Pancreas (tissue), 10 donors: ENCODE results near the gene RMND1. TPM values are rescaled to one million over a fixed set of nuclear protein-coding genes. Genes with fewer than 3 reads are reported as not detected.
"Not testable (repeated sequence)": the region's sequence is repeated elsewhere in the genome, so short reads cannot be mapped to it uniquely, and the experiment has no call there.

Source experiments
- ATAC-seq, 4 donors: fragments of 200-7000 bp; cut with Tn5 transposase; one replicate each; pipeline versions ENCODE4 v1.8.0 to v1.9.1; 2020; ENCODE audit warnings: mild to moderate bottlenecking in 4 of 4, moderate library complexity in 4 of 4
- DNase-seq, 6 donors: peaks; one replicate each; pipeline ENCODE4 v3.0.0-alpha.2; 2020
- FAIRE-seq: peaks from 2 replicates; lab custom pipeline; 2012; peaks lifted over from hg19 to GRCh38; lab: Jason Lieb, UNC
- H3K27ac ChIP-seq, 4 donors: fragments of 200-600 bp; sonication (generic); 1 replicate in 3 of 4; 2 replicates in 1 of 4; pipeline versions ENCODE4 v1.5.0 to v1.8.0; 2020
- H3K27me3 ChIP-seq, 4 donors: fragments of 200-600 bp; one replicate each; pipeline ENCODE4 v1.8.0; 2021
- H3K36me3 ChIP-seq, 3 donors: fragments of 200-600 bp; sonication (generic) in 1 of 3; one replicate each; pipeline versions ENCODE4 v1.5.0 to v1.8.0; 2020 to 2021
- H3K4me1 ChIP-seq, 3 donors: fragments of 200-600 bp; one replicate each; pipeline ENCODE4 v1.8.0; 2021
- H3K4me3 ChIP-seq, 4 donors: fragments of 200-600 bp; sonication (generic) in 2 of 4; one replicate each; pipeline versions ENCODE4 v1.5.0 to v1.8.0; 2020 to 2021
- H3K9me3 ChIP-seq, 4 donors: fragments of 200-600 bp; one replicate each; pipeline ENCODE4 v1.8.0; 2021
- WGBS, 2 donors: extraction: QIAGEN DNeasy Blood & Tissue Kit; methylation state at CpG; one replicate each; pipeline ENCODE4 v1.1.7; 2013; 5-methylcytosine and 5-hydroxymethylcytosine counted together
- intact Hi-C, 3 donors: fragments of 100-400 bp; cut with DNase I; formaldehyde crosslinking; loops; one replicate each; pipeline versions ENCODE4 v1.11.1 to v1.14.2; 2022
- polyA plus RNA-seq, 2 donors: library from polyadenylated mRNA; stranded (reverse); fragments of 200-250 nt; gene quantifications; one replicate each; pipeline ENCODE4 v1.2.3, GENCODE V29; 2013
- total RNA-seq, 6 donors: library from RNA; stranded (reverse); fragmentation: NEBNext Ultra II Directional in 4 of 6; extraction: Animal tissue kit (Norgen Biotek cat#: 25700) in 4 of 6; gene quantifications; one replicate each; pipeline versions ENCODE4 v1.2.1 to v1.2.4, GENCODE V29; 2021 to 2023
- TF ChIP-seq, protein P1 (sequence below), 4 donors: fragments of 200-600 bp; sonication (generic) in 3 of 4; IDR thresholded peaks; one replicate each; pipeline versions ENCODE4 v1.5.0 to v1.8.0; 2021; ENCODE audit warnings: antibody characterized with exemption in 4 of 4
- donor health status: healthy with polysubstance abuse.
- donor health status: DM: no; HTN: no; CAD: no; lungs with moderate emphysema.
- donor health status: DM: no; HTN: no; CAD: no.
- donor health status: control.
- donor health status: control.
- donor health status: Bipolar disorder and iron deficiency.
- donor health status: DM: yes; HTN: yes; CAD: no.
- donor health status: DM: no; HTN: no; CAD: no.
- donor health status: DM: no; HTN: no; CAD: no.
- donor health status: DM: yes; HTN: yes; CAD: no.

RMND1 gene
- total and polyA plus RNA-seq, 8 donors = 6.4 to 13.5 (median 7.7) TPM

- no peaks in the 10 kb centered on the region for H3K9me3 ChIP-seq
- intact Hi-C loops = no loop called here
- ATAC-seq = no peak
Measured at GRCh38 chr6:151387175-151387970, 64.6 kb downstream of the RMND1 start.

GRCh38 chr6:151385177-151385576, 66.7 kb downstream of the RMND1 start:
- ATAC-seq = no peak
- no peaks in the 10 kb centered on the region for H3K9me3 ChIP-seq
- TF ChIP-seq, protein P1, sequence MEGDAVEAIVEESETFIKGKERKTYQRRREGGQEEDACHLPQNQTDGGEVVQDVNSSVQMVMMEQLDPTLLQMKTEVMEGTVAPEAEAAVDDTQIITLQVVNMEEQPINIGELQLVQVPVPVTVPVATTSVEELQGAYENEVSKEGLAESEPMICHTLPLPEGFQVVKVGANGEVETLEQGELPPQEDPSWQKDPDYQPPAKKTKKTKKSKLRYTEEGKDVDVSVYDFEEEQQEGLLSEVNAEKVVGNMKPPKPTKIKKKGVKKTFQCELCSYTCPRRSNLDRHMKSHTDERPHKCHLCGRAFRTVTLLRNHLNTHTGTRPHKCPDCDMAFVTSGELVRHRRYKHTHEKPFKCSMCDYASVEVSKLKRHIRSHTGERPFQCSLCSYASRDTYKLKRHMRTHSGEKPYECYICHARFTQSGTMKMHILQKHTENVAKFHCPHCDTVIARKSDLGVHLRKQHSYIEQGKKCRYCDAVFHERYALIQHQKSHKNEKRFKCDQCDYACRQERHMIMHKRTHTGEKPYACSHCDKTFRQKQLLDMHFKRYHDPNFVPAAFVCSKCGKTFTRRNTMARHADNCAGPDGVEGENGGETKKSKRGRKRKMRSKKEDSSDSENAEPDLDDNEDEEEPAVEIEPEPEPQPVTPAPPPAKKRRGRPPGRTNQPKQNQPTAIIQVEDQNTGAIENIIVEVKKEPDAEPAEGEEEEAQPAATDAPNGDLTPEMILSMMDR (IDR thresholded peaks at IDR 0.05) = no peak
- H3K27ac ChIP-seq = no peak overlapping the region
- no peak overlapping the region for H3K4me3 ChIP-seq
- intact Hi-C loops = no loop called here
- H3K27me3 ChIP-seq = no peaks in the 10 kb centered on the region
- DNase-seq = no peak
- FAIRE-seq = no peak
- H3K4me1 ChIP-seq = peaks cover 4 to 13% (median 8%) of the 10 kb centered on the region in 3 donors
- WGBS, 2 donors = 82 to 85% methylated on average over 1 of the region's 1 CpG
- no peaks in the 10 kb centered on the region for H3K36me3 ChIP-seq

More at GRCh38 chr6:151387175-151387970, 64.6 kb downstream of the RMND1 start:
- 84 to 90% methylated on average over 11 of the region's 11 CpGs for WGBS, 2 donors
- TF ChIP-seq, protein P1 (IDR thresholded peaks at IDR 0.05) = no peak
- DNase-seq = no peak
- H3K27me3 ChIP-seq = no peaks in the 10 kb centered on the region
- no peak for FAIRE-seq
- no peak overlapping the region for H3K27ac ChIP-seq
- H3K36me3 ChIP-seq = no peaks in the 10 kb centered on the region
- no peak overlapping the region for H3K4me3 ChIP-seq
- peaks cover 8 to 15% (median 12%) of the 10 kb centered on the region in 3 donors for H3K4me1 ChIP-seq

- H3K4me1 ChIP-seq = peaks cover 4 to 13% (median 8%) of the 10 kb centered on the region in 3 donors
- ATAC-seq (no peak), DNase-seq (no peak), FAIRE-seq (no peak)
- TF ChIP-seq, protein P1 (IDR thresholded peaks at IDR 0.05) = no peak
- no peak overlapping the region for H3K27ac ChIP-seq
- no peak overlapping the region for H3K4me3 ChIP-seq
- no peaks in the 10 kb centered on the region for H3K27me3 ChIP-seq
- H3K9me3 ChIP-seq = no peaks in the 10 kb centered on the region
- intact Hi-C loops = no loop called here
- 86 to 96% methylated on average over 5 of the region's 5 CpGs for WGBS, 2 donors
- no peaks in the 10 kb centered on the region for H3K36me3 ChIP-seq
Measured at GRCh38 chr6:151384151-151384550, 67.8 kb downstream of the RMND1 start.

- H3K9me3 ChIP-seq, H3K4me3 ChIP-seq, ATAC-seq, intact Hi-C loops, FAIRE-seq, H3K36me3 ChIP-seq, H3K27me3 ChIP-seq, H3K27ac ChIP-seq, DNase-seq, H3K4me1 ChIP-seq: not testable (repeated sequence)
- WGBS, 2 donors = 94 to 97% methylated on average over 9 of the region's 9 CpGs
Measured at GRCh38 chr6:151382631-151383030, 69.3 kb downstream of the RMND1 start.

- Histone ChIP-seq H3K9me3 (no peaks in the 10 kb centered on the region), H3K27ac (no peak overlapping the region), H3K36me3 (no peaks in the 10 kb centered on the region), H3K4me1 (peaks cover 0 to 6% (median 0%) of the 10 kb centered on the region in 3 donors), H3K27me3 (no peaks in the 10 kb centered on the region), H3K4me3 (no peak overlapping the region)
- DNase-seq = no peak
- ATAC-seq = no peak
- no peak for FAIRE-seq
- TF ChIP-seq, protein P1 (IDR thresholded peaks at IDR 0.05) = no peak
- WGBS, 2 donors = 81 to 85% methylated on average over 4 of the region's 4 CpGs
- intact Hi-C loops = no loop called here
Measured at GRCh38 chr6:151381722-151382121, 70.2 kb downstream of the RMND1 start.
